ENCODE measurements around the gene CEBPE. TPM values are rescaled to one million over a fixed set of nuclear protein-coding genes. Genes with fewer than 3 reads are reported as not detected.

The CEBPE gene
- total RNA-seq, 1 donor: not detected

DNA sequence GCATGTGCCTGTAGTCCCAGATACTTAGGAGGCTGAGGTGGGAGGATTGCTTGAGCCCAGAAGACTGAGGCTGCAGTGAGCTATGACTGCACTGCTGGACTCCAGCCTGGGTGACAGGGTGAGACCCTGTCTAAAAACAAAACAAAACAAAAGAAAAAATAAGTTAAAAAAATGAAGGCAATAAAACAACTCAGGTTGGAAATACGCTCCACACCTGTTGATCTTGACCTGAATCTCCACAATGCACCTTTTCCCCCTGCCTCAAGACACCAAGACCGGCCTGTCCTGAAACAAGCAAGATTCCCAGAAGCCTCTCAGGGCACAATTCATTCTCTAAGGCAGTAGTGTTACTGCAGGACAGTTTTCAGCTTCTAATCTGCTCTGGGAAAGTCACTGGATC lies 20.8 kb upstream of the CEBPE start:
- TF ChIP-seq CTCF (IDR thresholded peaks at IDR 0.05; ENCODE audit: insufficient read depth, low read length): no peak
- no peak overlapping the region for H3K4me3 ChIP-seq (ENCODE audit: low read depth, low read length)
- DNase-seq (ENCODE audit: low read depth): no peak

DNA sequence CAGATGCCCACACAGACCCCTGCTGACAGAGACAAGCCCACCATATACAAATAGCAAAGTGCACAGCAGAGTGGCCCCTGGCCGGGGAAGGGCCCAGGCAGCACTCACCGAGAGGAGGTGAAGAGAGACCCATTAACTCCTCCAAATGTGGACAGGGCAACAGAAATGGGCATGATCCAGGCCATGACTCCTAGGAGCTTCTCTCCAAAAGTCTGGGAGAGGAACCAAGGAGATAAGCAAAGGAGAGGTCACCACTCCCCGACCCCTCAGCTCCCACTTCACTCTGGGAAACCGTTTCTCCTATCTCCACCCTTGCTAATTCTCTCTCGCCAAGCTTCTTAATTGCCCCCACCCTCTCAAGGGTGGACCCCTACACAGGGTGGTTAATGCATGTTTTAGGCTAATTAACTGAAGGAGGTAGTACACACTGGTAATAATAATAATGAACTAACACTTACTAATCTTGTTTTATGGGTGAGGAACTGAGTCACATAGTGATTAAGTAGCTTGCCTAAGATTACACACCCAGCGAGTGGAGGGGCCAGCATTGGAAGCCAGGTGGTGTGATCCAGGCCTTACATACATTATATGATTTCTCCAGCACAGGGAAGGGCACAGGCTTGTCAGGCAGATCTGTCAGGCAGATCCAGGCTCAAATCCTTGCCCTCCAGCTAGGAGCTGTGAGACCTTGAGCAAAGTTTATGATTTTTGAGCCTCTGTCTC lies 18.9 kb upstream of the CEBPE start:
- DNase-seq (ENCODE audit: low read depth): no peak
- TF ChIP-seq CTCF (IDR thresholded peaks at IDR 0.05; ENCODE audit: insufficient read depth, low read length): no peak
- no peak overlapping the region for H3K4me3 ChIP-seq (ENCODE audit: low read depth, low read length)

DNA sequence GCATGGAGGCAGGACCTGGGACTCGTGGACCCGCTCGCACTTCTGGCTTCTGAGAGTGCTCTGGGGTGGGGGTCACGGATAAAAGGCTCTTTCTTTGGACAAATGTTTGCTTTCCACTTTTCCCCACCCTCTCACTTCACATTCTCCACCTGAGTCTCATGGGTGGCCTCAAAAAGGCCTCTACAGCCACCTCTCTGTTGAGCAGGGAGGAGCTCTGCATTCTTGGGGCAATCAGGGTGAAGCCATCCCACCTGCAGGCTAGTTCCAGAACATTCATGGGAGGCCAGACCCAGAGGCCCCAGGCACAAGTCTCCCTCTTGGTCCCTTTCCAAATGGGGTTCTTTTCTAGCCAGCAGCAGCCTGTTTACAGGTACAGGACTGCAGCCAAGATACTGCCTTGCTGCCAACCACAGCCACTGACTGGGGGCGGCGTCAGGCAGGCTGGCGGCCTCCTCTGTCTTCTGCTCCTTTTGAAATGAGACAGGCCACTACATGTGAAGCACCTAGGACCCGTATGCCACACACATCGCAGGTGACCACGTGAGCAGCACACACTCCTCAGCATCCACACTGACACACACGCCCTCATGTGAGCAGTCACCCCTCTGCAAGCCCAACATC lies 18.2 kb upstream of the CEBPE start:
- H3K4me3 ChIP-seq (ENCODE audit: low read depth, low read length): no peak overlapping the region
- DNase-seq (ENCODE audit: low read depth): no peak
- TF ChIP-seq CTCF (IDR thresholded peaks at IDR 0.05; ENCODE audit: insufficient read depth, low read length): no peak

DNA sequence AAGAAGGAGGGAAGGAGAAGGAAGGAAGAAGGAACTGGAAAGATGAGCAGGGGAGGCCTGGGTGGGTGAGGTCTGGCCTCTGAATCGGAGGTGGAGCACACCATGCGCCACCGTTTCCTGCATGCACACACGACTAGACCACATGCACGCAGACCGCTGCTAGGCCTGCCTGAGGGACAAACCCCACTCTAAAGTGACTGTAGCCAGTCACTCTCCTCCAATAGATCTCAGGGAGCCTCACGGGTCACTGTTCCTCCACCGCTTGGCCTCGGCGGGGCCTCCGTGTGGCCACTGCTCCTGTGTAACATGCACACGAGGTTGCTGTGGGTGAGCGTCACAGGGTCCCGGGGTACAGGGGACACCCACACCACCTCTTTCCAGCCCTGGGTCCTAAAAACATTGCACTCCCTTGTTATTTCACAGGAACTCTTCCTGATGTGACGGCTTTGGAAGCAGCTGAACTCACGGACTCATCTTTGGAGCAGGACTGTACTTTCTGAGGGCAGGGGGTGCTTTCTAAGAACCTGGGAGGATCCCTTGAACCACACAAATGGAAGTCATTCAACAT lies 17.6 kb upstream of the CEBPE start:
- DNase-seq (ENCODE audit: low read depth): no peak
- TF ChIP-seq CTCF (IDR thresholded peaks at IDR 0.05; ENCODE audit: insufficient read depth, low read length): no peak
- H3K4me3 ChIP-seq (ENCODE audit: low read depth, low read length): no peak overlapping the region

- H3K4me3 ChIP-seq (ENCODE audit: low read depth, low read length): no peak overlapping the region
- DNase-seq (ENCODE audit: low read depth): no peak
- TF ChIP-seq CTCF (IDR thresholded peaks at IDR 0.05; ENCODE audit: insufficient read depth, low read length): no peak
Observed at GRCh38 chr14:23132970-23133369, 13.9 kb upstream of the CEBPE start.

- no peak overlapping the region for H3K4me3 ChIP-seq (ENCODE audit: low read depth, low read length)
- DNase-seq (ENCODE audit: low read depth): no peak
- no peak for TF ChIP-seq CTCF (IDR thresholded peaks at IDR 0.05; ENCODE audit: insufficient read depth, low read length)
Observed at GRCh38 chr14:23131482-23131881, 12.4 kb upstream of the CEBPE start.
